WTC11 (cell line): ENCODE data around the gene HIPK3.

Source experiments
- CTCF ChIP-seq: fragments of 200-600 bp; IDR thresholded peaks from 2 replicates; pipeline ENCODE4 v1.8.0; 2022; ENCODE audit warnings: antibody characterized with exemption
- E2F1 ChIP-seq: sonication (generic); formaldehyde crosslinking; IDR thresholded peaks from 2 replicates; pipeline ENCODE4 v1.8.0; 2022; ENCODE audit warnings: mild to moderate bottlenecking, missing genetic modification reagents
- ESRRA ChIP-seq: sonication (generic); formaldehyde crosslinking; IDR thresholded peaks from 2 replicates; pipeline ENCODE4 v1.8.1; 2022; ENCODE audit warnings: mild to moderate bottlenecking, missing genetic modification reagents, borderline replicate concordance
- JAZF1 ChIP-seq: fragments of 250-450 bp; sonication (Bioruptor Pico); IDR thresholded peaks from 2 replicates; pipeline ENCODE4 v1.9.0; 2021; ENCODE audit warnings: moderate library complexity, mild to moderate bottlenecking, inconsistent platforms
- TEAD1 ChIP-seq: sonication (generic); formaldehyde crosslinking; IDR thresholded peaks from 2 replicates; pipeline ENCODE4 v1.8.0; 2022; ENCODE audit warnings: mild to moderate bottlenecking, missing genetic modification reagents
- ZNF121 ChIP-seq: sonication (generic); formaldehyde crosslinking; IDR thresholded peaks from 2 replicates; pipeline ENCODE4 v1.8.0; 2023; ENCODE audit warnings: missing genetic modification reagents
- TF ChIP-seq, protein P1 (sequence below): sonication (generic); formaldehyde crosslinking; IDR thresholded peaks from 2 replicates; pipeline ENCODE4 v1.8.0; 2022; ENCODE audit warnings: mild to moderate bottlenecking, missing genetic modification reagents

- TF ChIP-seq, protein P1, sequence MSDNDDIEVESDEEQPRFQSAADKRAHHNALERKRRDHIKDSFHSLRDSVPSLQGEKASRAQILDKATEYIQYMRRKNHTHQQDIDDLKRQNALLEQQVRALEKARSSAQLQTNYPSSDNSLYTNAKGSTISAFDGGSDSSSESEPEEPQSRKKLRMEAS = no peak
- no peak for TF ChIP-seq ZNF121 (CRISPR knock-in tag)
- TF ChIP-seq CTCF = no peak
- TF ChIP-seq ESRRA (CRISPR knock-in tag) = no peak
- TF ChIP-seq JAZF1 (CRISPR knock-in tag) = no peak
- TF ChIP-seq TEAD1 (CRISPR knock-in tag) = no peak
- TF ChIP-seq E2F1 (CRISPR knock-in tag) = no peak
Observed at GRCh38 chr11:33280411-33280810, 23.2 kb downstream of the HIPK3 start.
